ENCODE data around the gene TDP2.

Gene TDP2

DNA sequence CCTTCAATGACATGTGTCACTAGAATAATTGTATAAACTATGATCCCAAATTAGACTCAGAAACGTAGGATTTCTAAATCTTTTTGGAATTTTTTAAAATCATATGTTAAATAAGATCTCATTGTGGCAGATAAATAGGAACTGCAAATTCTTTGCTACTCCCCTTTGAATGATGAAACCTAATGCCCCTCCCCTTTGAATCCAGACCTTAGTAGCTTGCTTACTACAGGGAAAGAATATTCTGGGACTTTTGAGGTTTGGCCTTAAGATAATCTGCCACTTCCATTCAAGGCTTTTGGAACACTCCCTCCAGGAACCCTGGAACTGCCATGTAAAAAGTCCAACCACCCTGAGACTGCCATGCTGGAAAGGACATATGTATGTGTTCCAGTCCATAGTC is 7.1 kb downstream of the TDP2 start:
- H3K27me3 ChIP-seq (replicated peaks; ENCODE audit: control insufficient read depth, insufficient read depth, low read length), result no peaks in the 10 kb centered on the region
- no peak for DNase-seq (ENCODE audit: extremely low read depth, insufficient read length)
- no peak overlapping the region for H3K4me3 ChIP-seq (replicated peaks; ENCODE audit: low read depth, low read length)
- H3K36me3 ChIP-seq (ENCODE audit: control insufficient read depth, insufficient read depth, low read length), result peaks cover 5% of the 10 kb centered on the region
- TF ChIP-seq, protein P1, sequence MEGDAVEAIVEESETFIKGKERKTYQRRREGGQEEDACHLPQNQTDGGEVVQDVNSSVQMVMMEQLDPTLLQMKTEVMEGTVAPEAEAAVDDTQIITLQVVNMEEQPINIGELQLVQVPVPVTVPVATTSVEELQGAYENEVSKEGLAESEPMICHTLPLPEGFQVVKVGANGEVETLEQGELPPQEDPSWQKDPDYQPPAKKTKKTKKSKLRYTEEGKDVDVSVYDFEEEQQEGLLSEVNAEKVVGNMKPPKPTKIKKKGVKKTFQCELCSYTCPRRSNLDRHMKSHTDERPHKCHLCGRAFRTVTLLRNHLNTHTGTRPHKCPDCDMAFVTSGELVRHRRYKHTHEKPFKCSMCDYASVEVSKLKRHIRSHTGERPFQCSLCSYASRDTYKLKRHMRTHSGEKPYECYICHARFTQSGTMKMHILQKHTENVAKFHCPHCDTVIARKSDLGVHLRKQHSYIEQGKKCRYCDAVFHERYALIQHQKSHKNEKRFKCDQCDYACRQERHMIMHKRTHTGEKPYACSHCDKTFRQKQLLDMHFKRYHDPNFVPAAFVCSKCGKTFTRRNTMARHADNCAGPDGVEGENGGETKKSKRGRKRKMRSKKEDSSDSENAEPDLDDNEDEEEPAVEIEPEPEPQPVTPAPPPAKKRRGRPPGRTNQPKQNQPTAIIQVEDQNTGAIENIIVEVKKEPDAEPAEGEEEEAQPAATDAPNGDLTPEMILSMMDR (IDR thresholded peaks at IDR 0.05; ENCODE audit: insufficient read depth, low read length, poor library complexity, severe bottlenecking), result no peak

DNA sequence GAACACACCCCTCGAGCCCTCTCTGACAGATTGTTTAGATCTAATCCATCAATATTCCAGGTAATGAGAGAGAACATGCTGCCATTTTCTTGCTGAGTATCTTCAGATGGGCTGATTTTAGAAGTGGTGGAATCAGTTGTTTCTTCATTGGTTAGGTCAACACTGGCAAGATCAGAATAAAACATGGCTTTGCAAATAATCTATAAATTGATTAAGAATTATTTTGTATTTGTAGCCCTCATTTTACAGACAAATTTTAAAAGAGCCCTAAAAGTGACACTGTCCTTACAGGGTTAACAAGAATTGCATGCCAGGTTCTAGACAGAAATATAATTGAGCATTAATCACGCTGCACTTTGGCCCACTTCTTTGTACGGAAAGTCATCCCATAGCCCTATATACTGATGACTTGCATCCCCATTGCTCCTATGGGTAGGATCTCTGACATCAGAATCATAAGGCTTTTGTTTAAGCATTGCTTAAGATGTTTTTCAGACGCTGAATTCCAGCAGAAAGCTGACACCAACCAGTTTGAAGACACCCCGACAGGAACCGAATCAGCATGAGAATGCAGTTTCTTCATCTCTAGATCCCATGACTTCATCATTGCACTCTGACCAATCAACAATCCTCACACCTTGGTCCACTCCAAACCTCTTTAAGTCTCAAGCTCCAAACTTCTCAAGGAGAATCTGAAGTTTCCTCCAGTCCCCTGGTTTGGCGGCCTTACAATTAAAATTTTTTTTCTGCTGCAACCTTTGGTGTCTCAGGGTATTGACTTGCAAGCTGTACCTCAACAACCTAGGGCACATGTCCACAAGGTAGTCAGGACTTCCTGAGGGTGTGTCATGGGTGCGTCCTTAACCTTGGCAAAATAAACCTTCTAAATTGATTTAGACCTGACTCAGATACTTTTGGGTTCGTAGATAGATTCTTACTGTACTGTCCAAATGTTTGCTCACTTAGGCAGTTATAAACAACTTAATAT is 7.8 kb downstream of the TDP2 start:
- DNase-seq (ENCODE audit: extremely low read depth, insufficient read length), result no peak
- TF ChIP-seq, protein P1 (IDR thresholded peaks at IDR 0.05; ENCODE audit: insufficient read depth, low read length, poor library complexity, severe bottlenecking), result no peak
- no peaks in the 10 kb centered on the region for H3K27me3 ChIP-seq (replicated peaks; ENCODE audit: control insufficient read depth, insufficient read depth, low read length)
- H3K4me3 ChIP-seq (replicated peaks; ENCODE audit: low read depth, low read length), result no peak overlapping the region
- peaks cover 5% of the 10 kb centered on the region for H3K36me3 ChIP-seq (ENCODE audit: control insufficient read depth, insufficient read depth, low read length)

DNA sequence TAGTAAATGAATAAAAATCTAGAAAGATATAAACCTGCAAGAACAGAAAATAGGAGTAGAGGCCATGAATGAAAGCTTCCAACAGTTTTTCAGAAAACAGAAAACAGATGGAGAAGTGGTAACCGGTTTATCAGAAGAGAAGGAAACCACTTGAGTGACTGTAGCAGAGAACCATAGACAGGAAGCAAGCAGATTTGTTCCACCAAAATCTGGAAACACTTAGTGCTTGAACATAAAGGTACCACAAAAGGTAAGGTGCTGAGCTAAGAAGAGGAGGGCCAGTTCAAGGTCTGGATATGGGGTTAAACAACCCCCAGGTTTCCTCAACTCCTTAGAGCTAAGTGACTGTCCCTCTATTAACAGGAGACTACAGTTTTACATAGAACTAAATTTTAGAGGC is 11.5 kb downstream of the TDP2 start:
- Histone ChIP-seq H3K27me3 (replicated peaks; ENCODE audit: control insufficient read depth, insufficient read depth, low read length) (no peaks in the 10 kb centered on the region), H3K4me3 (replicated peaks; ENCODE audit: low read depth, low read length) (no peak overlapping the region), H3K36me3 (ENCODE audit: control insufficient read depth, insufficient read depth, low read length) (peaks cover 4% of the 10 kb centered on the region)
- TF ChIP-seq, protein P1 (IDR thresholded peaks at IDR 0.05; ENCODE audit: insufficient read depth, low read length, poor library complexity, severe bottlenecking), result no peak
- DNase-seq (ENCODE audit: extremely low read depth, insufficient read length), result no peak

DNA sequence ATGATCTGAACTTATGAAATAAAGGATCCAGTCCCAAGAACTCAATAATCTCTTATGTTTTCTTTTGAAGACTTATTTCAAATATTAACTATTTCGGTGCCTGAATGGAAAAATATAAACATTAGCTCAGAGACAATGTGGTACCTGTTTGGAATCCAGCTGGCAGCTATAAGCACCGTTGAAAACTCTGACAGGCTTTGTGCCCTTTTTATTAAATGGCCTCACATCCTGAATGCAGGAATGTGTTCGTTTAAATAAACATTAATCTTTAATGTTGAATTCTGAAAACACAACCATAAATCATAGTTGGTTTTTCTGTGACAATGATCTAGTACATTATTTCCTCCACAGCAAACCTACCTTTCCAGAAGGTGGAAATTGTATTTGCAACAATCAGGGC is 16.3 kb downstream of the TDP2 start:
- Histone ChIP-seq H3K27me3 (replicated peaks; ENCODE audit: control insufficient read depth, insufficient read depth, low read length) (no peaks in the 10 kb centered on the region), H3K4me3 (replicated peaks; ENCODE audit: low read depth, low read length) (no peak overlapping the region), H3K36me3 (ENCODE audit: control insufficient read depth, insufficient read depth, low read length) (peaks cover 2% of the 10 kb centered on the region)
- DNase-seq (ENCODE audit: extremely low read depth, insufficient read length), result no peak
- TF ChIP-seq, protein P1 (IDR thresholded peaks at IDR 0.05; ENCODE audit: insufficient read depth, low read length, poor library complexity, severe bottlenecking), result no peak

DNA sequence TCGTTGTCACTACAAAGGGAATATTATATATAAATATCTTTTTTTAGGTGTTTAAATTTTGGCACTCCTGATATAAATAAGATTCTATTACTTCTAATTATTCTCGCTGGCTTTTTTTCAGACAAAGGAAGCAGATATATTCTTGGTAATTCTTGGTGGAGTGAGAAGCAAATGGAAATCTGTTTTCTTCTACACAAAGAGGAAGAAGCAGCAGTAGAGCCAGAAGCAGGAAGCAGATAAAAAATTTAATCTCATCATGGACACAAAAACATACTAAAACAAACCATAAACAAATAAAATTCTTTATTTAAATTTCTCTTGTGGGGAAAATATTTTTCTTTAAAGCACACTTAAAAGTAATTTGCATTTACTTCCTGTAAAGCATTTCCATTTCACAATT is 17.0 kb downstream of the TDP2 start:
- Histone ChIP-seq H3K36me3 (ENCODE audit: control insufficient read depth, insufficient read depth, low read length) (peaks cover 2% of the 10 kb centered on the region), H3K4me3 (replicated peaks; ENCODE audit: low read depth, low read length) (no peak overlapping the region), H3K27me3 (replicated peaks; ENCODE audit: control insufficient read depth, insufficient read depth, low read length) (no peaks in the 10 kb centered on the region)
- TF ChIP-seq, protein P1 (IDR thresholded peaks at IDR 0.05; ENCODE audit: insufficient read depth, low read length, poor library complexity, severe bottlenecking), result no peak
- DNase-seq (ENCODE audit: extremely low read depth, insufficient read length), result no peak

Data from GM06990 (cell line).